ENCODE data around the gene RAP1GAP. TPM values are rescaled to one million over a fixed set of nuclear protein-coding genes. Genes with fewer than 3 reads are reported as not detected.

Gene RAP1GAP
- total and polyA plus RNA-seq, 2 of the 13 experiments (the other 11 are each of a cell fraction or from before 2014, with no cell fraction given), result 11.9 to 37.5 TPM

DNA sequence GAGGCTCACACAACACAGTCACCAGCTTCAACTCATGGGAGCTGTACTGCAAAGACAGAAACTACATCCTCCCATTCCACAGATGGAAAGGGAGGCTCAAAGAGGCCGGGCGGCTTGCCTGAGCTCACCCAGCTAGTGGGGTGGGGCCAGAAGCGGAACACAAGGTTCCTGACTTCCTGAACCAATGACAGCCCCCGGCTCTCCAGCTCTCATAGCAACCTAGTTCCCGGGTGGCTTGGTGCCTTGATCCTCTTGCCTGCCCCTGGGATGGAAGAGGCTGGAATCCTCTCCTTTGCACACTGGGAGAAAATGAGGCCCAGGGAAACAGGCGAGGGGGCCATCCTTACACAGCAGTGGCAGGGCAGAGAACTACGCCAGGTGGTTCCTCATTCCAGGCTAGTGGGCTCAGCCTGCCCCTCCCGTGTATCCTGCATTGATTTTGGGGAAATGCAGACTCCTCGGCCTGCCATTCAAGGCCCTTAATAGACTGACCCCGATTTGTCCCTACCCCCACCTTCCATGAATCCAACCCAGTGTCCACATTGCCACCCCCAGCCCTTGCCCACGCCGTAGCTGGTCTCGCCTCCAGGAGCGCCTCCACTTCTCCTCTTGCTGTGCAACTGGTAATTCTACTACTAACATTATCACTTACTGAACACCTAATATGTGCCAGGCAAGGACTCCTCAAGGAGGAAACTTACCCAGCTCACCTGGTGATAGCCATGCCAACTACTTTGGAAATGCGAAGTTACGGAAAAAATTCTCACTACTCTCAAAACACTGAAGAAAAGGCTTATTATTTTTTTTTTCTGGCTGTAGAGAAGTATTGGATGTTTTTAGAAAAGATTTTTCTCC is 5.0 kb downstream of the RAP1GAP start (continued):
- TF ChIP-seq HMGA1 (CRISPR knock-in tag; conservative IDR thresholded peaks at IDR 0.05), result no peak
- TF ChIP-seq THYN1 (CRISPR knock-in tag; IDR thresholded peaks at IDR 0.05; ENCODE audit: borderline replicate concordance, low read depth), result no peak
- TF ChIP-seq GTF3A (CRISPR knock-in tag; conservative IDR thresholded peaks at IDR 0.05), result no peak
- TF ChIP-seq ZNF629 (CRISPR knock-in tag; conservative IDR thresholded peaks at IDR 0.05), result peak; percentile 72
- no peak for TF ChIP-seq AHDC1 (CRISPR knock-in tag; IDR thresholded peaks at IDR 0.05; ENCODE audit: borderline replicate concordance)
- no peak for TF ChIP-seq REXO4 (CRISPR knock-in tag; IDR thresholded peaks at IDR 0.05; ENCODE audit: borderline replicate concordance)
- no peak for TF ChIP-seq SPEN (CRISPR knock-in tag; IDR thresholded peaks at IDR 0.05; ENCODE audit: low read depth)

All from HepG2 (cell line).